HG03060 (cell line): ENCODE data around the gene CYP4F2.
"Not testable (repeated sequence)": the region's sequence is repeated elsewhere in the genome, so short reads cannot be mapped to it uniquely, and the experiment has no call there.

ENCODE experiments used
- ATAC-seq: cut with Tn5 transposase; IDR thresholded peaks from one replicate; pipeline ENCODE4 v1.9.1; 2021; ENCODE audit warnings: low read depth, moderate number of reproducible peaks; ENCODE audit not compliant: unreplicated experiment

Gene CYP4F2

GRCh38 chr19:15862444-15862843 is 35.4 kb downstream of the CYP4F2 start:
- no peak for ATAC-seq

DNA sequence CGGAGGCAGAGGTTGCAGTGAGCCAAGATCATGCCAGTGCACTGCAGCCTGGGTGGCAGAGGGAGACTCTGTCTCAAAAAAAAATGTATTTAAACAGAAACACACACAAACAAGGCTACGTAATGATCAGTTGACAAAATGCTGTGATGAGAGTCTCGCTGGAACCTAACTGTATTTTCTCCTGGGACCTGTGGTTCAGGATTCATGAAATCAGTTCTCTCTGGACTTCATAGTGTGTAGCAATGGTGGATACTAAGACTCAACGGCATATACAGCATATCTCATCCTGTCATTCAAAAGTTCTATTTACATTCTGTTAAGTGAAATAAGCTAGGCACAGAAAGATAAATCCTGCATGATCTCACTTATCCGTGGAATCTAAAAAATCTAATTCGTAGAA is 37.4 kb downstream of the CYP4F2 start:
- ATAC-seq, result no peak

DNA sequence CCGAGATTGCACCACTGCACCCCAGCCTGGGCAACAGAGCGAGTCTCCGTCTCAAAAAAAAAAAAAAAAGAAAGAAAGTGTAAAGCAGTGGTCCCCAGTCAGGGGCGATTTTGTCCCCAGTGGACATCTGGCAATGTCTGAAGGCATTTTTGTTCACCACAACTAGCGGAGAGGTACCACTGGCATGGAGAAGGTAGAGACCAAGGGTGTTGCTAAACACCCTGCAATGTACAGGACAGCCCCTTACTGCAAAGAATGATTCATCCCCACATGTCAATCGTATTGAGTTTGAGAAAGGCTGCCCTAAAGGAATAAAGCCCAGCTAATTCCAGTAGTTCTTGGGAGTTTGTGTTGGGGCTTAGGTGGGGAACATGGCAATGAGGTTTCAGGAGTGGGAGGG is 38.7 kb downstream of the CYP4F2 start:
- no peak for ATAC-seq

DNA sequence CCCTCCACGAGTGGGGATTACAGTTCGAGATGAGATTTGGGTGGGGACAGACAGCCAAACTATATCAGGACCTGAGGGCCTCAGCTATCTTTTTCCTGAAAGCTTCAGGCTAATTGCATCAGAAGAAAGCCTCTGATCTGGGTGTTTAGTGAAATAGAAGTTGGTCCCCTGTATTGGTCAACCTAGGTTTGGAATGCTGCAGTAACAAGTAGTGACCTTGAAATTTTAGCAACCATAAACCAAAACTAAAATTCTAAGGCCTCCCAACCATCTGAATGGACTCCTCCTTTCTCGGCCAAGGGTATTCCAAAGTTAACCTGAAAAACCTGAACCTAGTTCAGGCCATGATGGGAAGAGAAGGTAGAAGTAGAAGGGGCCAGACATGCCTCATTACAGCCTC is 47.5 kb downstream of the CYP4F2 start:
- no peak for ATAC-seq

- ATAC-seq, result no peak
Measured at GRCh38 chr19:15846923-15847322, 51.0 kb downstream of the CYP4F2 start.

- not testable (repeated sequence) for ATAC-seq
Measured at GRCh38 chr19:15843894-15844222, 54.0 kb downstream of the CYP4F2 start.

DNA sequence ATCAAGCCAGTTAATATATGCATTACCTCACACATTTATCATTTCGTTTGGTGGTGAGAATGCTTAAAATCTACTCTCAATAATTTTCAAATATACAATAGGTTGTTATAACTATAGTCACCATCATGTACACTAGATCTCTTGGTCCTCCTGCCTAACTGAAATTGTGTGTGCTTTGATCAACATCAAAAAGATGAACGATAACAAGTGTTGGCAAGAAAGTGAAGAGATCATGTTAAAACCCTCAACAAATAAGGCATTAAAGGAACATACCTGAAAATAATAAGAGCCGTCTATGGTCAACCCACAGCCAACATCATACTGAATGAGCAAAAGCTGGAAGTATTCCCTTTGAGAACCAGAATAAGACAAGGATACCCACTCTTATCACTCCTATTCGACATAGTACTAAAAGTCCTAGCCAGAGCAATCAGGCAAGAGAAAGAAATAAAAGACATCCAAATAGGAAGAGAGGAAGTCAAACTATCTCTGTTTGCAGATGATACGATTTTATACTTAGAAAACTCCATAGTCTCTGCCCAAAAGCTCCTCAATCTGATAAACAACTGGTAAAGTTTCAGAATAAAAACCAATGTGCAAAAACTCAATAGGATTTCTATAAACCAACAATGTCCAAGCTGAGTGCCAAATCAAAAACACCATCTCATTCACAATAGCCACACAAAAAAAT is 54.5 kb downstream of the CYP4F2 start:
- ATAC-seq, result no peak

GRCh38 chr19:15841875-15842569 is 55.9 kb downstream of the CYP4F2 start:
- no peak for ATAC-seq

- no peak for ATAC-seq
Measured at GRCh38 chr19:15840833-15841232, 57.0 kb downstream of the CYP4F2 start.

- ATAC-seq, result not testable (repeated sequence)
Measured at GRCh38 chr19:15839888-15840287, 58.0 kb downstream of the CYP4F2 start.

DNA sequence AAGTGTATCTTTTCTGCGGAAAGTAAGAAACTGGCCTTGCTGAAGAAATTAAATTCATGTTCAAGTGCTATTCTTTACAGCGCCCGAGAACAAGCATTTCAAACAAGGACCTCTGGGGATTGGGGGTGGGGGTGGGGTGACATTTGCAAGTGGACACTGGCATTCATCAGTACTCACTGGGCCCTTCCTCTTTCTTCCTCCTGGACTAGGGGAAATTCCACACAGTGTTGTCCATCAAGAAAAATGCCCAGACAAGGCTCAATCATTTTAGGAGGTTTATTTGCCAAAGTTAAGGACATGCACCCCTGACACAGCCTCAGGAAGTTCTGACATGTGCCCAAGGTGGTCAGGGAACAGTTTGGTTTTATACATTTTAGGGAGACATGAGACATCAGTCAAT is 59.5 kb downstream of the CYP4F2 start:
- ATAC-seq, result no peak

GRCh38 chr19:15837221-15837731 is 60.6 kb downstream of the CYP4F2 start:
- ATAC-seq, result no peak

GRCh38 chr19:15836330-15837220 is 61.3 kb downstream of the CYP4F2 start:
- peak; percentile 93 for ATAC-seq

GRCh38 chr19:15835565-15836329 is 62.1 kb downstream of the CYP4F2 start:
- not testable (repeated sequence) for ATAC-seq

DNA sequence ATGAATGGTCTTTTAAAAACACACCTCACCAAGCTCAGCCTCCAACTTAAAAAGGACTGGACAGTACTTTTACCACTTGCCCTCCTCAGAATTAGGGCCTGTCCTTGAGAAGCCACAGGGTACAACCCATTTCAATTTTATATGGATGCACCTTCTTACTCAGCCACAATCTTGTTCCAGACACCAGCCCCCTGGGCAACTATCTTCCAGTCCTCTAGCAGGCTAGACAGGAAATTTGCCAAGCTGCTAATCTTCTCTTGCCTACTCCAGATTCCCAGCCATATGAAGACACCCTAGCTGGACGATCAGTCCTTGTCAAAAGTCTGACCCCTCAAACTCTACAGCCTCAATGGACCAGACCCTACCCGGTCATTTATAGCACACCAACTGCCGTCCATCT is 63.6 kb downstream of the CYP4F2 start:
- ATAC-seq, result not testable (repeated sequence)

- no peak for ATAC-seq
Measured at GRCh38 chr19:15831626-15832025, 66.2 kb downstream of the CYP4F2 start.

DNA sequence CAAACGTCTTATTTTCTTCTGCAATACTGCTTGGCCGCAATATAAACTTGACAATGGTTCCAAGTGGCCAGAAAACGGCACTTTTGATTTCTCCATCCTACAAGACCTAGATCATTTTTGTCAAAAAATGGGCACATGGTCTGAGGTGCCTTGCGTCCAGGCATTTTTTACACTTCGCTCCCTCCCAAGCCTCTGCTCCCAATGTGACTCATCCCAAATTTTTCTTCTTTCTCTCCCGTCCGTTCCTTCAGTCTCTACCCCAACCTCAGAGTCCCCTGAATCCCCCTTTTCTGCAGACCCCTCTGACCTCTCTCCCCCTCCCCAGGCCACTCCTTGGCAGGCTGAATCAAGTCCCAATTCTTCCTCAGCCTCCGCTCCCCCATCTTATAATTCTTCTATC is 68.1 kb downstream of the CYP4F2 start:
- ATAC-seq, result no peak

DNA sequence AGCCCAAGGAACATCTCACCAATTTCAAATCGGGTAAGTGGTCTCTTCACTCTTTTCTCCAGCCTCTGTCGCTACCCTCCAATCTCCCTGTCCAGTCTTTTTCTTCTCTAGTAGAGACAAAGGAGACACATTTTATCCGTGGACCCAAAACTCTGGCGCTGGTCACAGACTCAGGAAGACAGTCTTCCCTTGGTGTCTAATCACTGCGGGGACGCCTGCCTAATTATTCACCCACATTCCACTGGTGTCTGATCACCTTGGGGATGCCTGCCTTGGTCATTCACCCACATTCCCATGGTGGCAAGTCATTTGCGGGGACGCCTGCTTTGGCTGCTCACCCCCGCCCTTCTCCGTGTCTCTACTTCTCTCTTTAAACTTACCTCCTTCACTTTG is 68.6 kb downstream of the CYP4F2 start:
- no peak for ATAC-seq

GRCh38 chr19:15828611-15829305 is 69.1 kb downstream of the CYP4F2 start:
- not testable (repeated sequence) for ATAC-seq

GRCh38 chr19:15828121-15828610 is 69.7 kb downstream of the CYP4F2 start:
- no peak for ATAC-seq
